ENCODE results near the gene NUAK2. TPM values are rescaled to one million over a fixed set of nuclear protein-coding genes. Genes with fewer than 3 reads are reported as not detected.

Gene NUAK2
- 1.00 and 2.2 TPM in 2 replicates for total RNA-seq

DNA sequence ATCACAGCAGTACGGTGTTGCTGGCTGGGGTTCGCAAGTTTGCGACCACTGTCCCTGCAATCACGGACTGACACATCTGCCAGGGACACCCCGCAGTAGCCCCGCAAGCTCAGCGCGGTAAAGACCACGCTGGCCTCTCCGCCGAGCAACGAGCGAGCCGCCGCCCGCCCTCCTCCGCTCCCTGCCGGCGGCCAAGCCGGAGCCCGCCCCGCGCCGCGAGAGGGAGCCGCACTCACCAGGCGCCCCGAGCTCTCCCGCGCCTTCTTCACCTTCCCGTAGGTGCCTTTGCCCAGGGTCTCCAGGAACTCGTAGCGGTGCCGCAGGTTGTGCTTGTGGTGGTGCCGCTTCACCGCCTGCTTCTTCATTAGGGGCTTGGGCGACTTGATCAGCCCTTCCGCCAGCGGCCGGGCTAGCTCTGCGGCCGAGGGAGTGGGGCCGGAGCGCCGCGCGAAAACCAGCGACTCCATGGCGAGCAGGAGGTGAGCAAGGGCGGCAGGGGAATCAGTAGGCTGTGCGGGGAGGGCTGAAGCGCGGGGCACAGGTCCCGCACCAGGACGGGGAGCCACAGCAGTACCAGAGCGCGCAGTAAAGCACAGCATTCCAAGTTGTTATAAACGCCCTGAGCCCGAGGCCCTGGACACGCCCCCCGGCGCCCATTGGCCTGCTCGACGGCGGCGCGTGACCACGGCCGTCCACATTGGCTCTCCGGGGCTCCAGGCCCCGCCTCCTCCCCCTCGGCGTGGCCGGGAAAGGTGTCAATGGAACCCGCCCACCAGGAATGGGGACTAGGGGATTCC is at the start of gene NUAK2:
TSS of gene NUAK2 (minus strand) at position 584 of the 797 bp plus-strand sequence. CDS start at position 467, 117 bp downstream.

DNA sequence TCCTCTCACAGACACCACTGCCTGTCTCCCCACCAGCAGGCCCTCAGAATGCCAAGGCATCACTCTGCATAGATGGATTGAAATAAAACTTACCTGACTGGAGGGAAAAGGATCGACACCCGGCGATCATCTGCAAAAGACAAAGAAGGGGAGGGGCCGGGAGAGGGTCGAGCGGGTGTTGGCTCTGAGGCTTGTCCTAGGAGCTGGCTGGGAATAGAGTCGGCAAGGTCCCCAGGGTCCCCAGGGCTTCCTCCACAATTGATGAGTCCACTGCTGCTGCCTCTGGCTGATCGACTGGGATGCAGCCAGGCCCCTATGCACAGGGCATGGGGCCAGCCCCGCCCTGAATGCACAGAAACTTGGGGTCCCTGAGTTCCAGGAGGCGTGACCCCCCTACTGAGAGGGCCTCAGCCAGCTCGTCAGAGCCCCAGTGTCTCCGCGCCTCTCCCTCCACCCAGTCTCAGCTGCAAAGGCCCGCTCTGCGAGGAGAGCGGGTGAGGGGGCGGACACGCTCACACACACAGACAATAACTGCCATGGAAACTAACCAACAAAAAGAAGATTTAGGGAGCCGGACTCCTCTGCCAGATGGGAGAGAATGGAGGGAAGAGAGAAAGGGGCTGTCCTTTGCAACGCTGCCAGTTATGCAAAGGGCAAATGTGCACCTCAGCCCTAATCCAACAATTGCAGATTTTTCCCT is 35.0 kb upstream of the NUAK2 start, which contains the start of gene KLHDC8A:
TSS of gene KLHDC8A (minus strand) at position 483 of the 700 bp plus-strand sequence. CDS start 13,318 bp downstream, outside the sequence.

Other genes starting within 250 kb of the NUAK2 start
- gene TMEM81, start 237.3 kb downstream of the NUAK2 start, total RNA-seq, result 1.1 and 1.2 TPM in 2 replicates
- 23.6 and 26.9 TPM in 2 replicates for gene RBBP5, start 199.8 kb downstream of the NUAK2 start, total RNA-seq
- gene DSTYK, start 110.0 kb downstream of the NUAK2 start, total RNA-seq, result 18.9 and 25.0 TPM in 2 replicates
- gene TMCC2, start 93.8 kb downstream of the NUAK2 start, total RNA-seq, result 3.2 and 4.7 TPM in 2 replicates
- not detected in 2 replicates for gene KLHDC8A, start 35.2 kb upstream of the NUAK2 start, total RNA-seq
- gene LEMD1, start 100.3 kb upstream of the NUAK2 start, total RNA-seq, result 0.33 TPM in 1 of 2 replicates, not detected in the other
- under 0.01 and 0.22 TPM in 2 replicates for gene BLACAT1, start 134.3 kb upstream of the NUAK2 start, total RNA-seq
- gene CDK18, start 182.9 kb upstream of the NUAK2 start, total RNA-seq, result 0.11 and 0.62 TPM in 2 replicates

Measured in uterine smooth muscle cell (primary cell).